ENCODE results near the gene KIAA0513.
"Not testable (repeated sequence)": the region's sequence is repeated elsewhere in the genome, so short reads cannot be mapped to it uniquely, and the experiment has no call there.

Gene KIAA0513

GRCh38 chr16:85049706-85050305 is 22.2 kb downstream of the KIAA0513 start:
- DNase-seq (ENCODE audit: low spot score) = no peak

GRCh38 chr16:85051067-85051581 is 23.5 kb downstream of the KIAA0513 start:
- DNase-seq (ENCODE audit: low spot score) = no peak

GRCh38 chr16:85051683-85052082 is 24.1 kb downstream of the KIAA0513 start:
- no peak for DNase-seq (ENCODE audit: low spot score)

GRCh38 chr16:85052536-85052935 is 24.9 kb downstream of the KIAA0513 start:
- DNase-seq (ENCODE audit: low spot score) = no peak

- DNase-seq (ENCODE audit: low spot score) = not testable (repeated sequence)
Observed at GRCh38 chr16:85054321-85054720, 26.7 kb downstream of the KIAA0513 start.

- DNase-seq (ENCODE audit: low spot score) = no peak
Observed at GRCh38 chr16:85054948-85055492, 27.4 kb downstream of the KIAA0513 start.

- peak; percentile 82 for DNase-seq (ENCODE audit: low spot score)
Observed at GRCh38 chr16:85055493-85056210, 28.1 kb downstream of the KIAA0513 start.

GRCh38 chr16:85056211-85056748 is 28.7 kb downstream of the KIAA0513 start:
- DNase-seq (ENCODE audit: low spot score) = no peak

- DNase-seq (ENCODE audit: low spot score) = no peak
Observed at GRCh38 chr16:85057212-85057889, 29.8 kb downstream of the KIAA0513 start.

GRCh38 chr16:85057948-85058347 is 30.4 kb downstream of the KIAA0513 start:
- DNase-seq (ENCODE audit: low spot score) = no peak

GRCh38 chr16:85058909-85059308 is 31.3 kb downstream of the KIAA0513 start:
- DNase-seq (ENCODE audit: low spot score) = no peak

GRCh38 chr16:85061566-85061965 is 34.0 kb downstream of the KIAA0513 start:
- DNase-seq (ENCODE audit: low spot score) = no peak

- DNase-seq (ENCODE audit: low spot score) = no peak
Observed at GRCh38 chr16:85062323-85062722, 34.7 kb downstream of the KIAA0513 start.

- no peak for DNase-seq (ENCODE audit: low spot score)
Observed at GRCh38 chr16:85062845-85063244, 35.2 kb downstream of the KIAA0513 start.

- DNase-seq (ENCODE audit: low spot score) = no peak
Observed at GRCh38 chr16:85064186-85064585, 36.6 kb downstream of the KIAA0513 start.

GRCh38 chr16:85065099-85065498 is 37.5 kb downstream of the KIAA0513 start:
- no peak for DNase-seq (ENCODE audit: low spot score)

- no peak for DNase-seq (ENCODE audit: low spot score)
Observed at GRCh38 chr16:85066346-85066885, 38.8 kb downstream of the KIAA0513 start.

- DNase-seq (ENCODE audit: low spot score) = no peak
Observed at GRCh38 chr16:85067024-85067423, 39.4 kb downstream of the KIAA0513 start.

- DNase-seq (ENCODE audit: low spot score) = no peak
Observed at GRCh38 chr16:85067426-85067825, 39.8 kb downstream of the KIAA0513 start.

- no peak for DNase-seq (ENCODE audit: low spot score)
Observed at GRCh38 chr16:85068746-85069145, 41.2 kb downstream of the KIAA0513 start.

- DNase-seq (ENCODE audit: low spot score) = no peak
Observed at GRCh38 chr16:85069171-85069570, 41.6 kb downstream of the KIAA0513 start.

All from putamen (tissue), 1 donor.